ENCODE data around the gene SP100. TPM values are rescaled to one million over a fixed set of nuclear protein-coding genes. Genes with fewer than 3 reads are reported as not detected.
"Not testable (repeated sequence)": the region's sequence is repeated elsewhere in the genome, so short reads cannot be mapped to it uniquely, and the experiment has no call there.

Gene SP100
- total and polyA plus RNA-seq, 2 of the 13 experiments (the other 11 are each of a cell fraction or from before 2014, with no cell fraction given): 12.6 to 16.5 TPM

DNA sequence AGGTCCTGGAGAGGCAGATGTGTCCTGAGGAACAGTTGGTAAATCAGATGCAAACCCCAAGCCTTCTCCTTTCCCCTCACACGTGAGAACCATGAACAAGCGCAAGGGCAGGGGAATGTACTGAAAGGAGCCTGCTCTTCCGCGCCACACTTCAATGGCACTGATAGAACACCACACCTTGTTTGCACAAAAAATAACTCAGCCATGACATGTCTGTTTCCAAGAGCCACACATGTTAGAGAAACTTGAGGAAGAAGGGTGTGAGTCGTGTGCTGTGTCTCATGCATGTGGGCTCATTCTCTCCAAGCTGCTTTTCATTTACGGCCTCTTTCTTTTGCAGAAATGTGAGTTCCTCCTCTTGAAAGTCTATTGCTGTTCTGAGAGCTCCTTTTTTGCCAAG lies 15.0 kb upstream of the SP100 start:
- H3K4me1 ChIP-seq (ENCODE audit: insufficient read depth, low read length); H3K9me3 ChIP-seq (ENCODE audit: low read length); BruUV-seq (replicated peaks); FAIRE-seq; H3K4me2 ChIP-seq (ENCODE audit: low read depth, low read length); in situ Hi-C loops (cut with HindIII; ENCODE audit: extremely low pct_ligation_motif_present, low pct_unique_long_range_greater_than_20kb); intact Hi-C loops (cut with micrococcal nuclease; ENCODE audit: unreplicated experiment); H4K20me1 ChIP-seq (ENCODE audit: insufficient read depth, low read length); CTCF ChIA-PET (ENCODE audit: low intra/inter-chr PET ratio, low total read pairs); H3K9ac ChIP-seq (ENCODE audit: insufficient read depth, low read depth, low read length); POLR2A ChIA-PET; H3K36me3 ChIP-seq (replicated peaks in 1 of 2; ENCODE audit: control insufficient read depth in 1 of 2, insufficient read depth in 2 of 2, low read length in 2 of 2); DNase-seq (ENCODE audit: low spot score); ATAC-seq; H2AFZ ChIP-seq (ENCODE audit: low read length); H3K4me3 ChIP-seq (replicated peaks in 1 of 3; ENCODE audit: insufficient read depth in 1 of 3, low read depth in 2 of 3, low read length in 3 of 3); H3K27ac ChIP-seq (ENCODE audit: extremely low read length, insufficient read depth, low read length); H3K79me2 ChIP-seq (ENCODE audit: insufficient read depth, low read length); H3K27me3 ChIP-seq (ENCODE audit: control insufficient read depth in 1 of 2, insufficient read depth in 2 of 2, low read length in 2 of 2): not testable (repeated sequence)
- WGBS (ENCODE audit: low lambda C conversion rate): 98% methylated on average over 2 of the region's 6 CpGs

GRCh38 chr2:230403746-230404145 lies 12.3 kb upstream of the SP100 start:
- Histone ChIP-seq H3K36me3 (replicated peaks in 1 of 2; ENCODE audit: control insufficient read depth in 1 of 2, insufficient read depth in 2 of 2, low read length in 2 of 2) (peaks cover 1 to 8% of the 10 kb centered on the region in 2 experiments; a peak in 2 of 5 replicates), H4K20me1 (ENCODE audit: insufficient read depth, low read length) (no peaks in the 10 kb centered on the region), H3K4me3 (replicated peaks in 1 of 3; ENCODE audit: insufficient read depth in 1 of 3, low read depth in 2 of 3, low read length in 3 of 3) (no peak overlapping the region), H3K9me3 (ENCODE audit: low read length) (no peaks in the 10 kb centered on the region), H3K79me2 (ENCODE audit: insufficient read depth, low read length) (no peaks in the 10 kb centered on the region), H3K27me3 (ENCODE audit: control insufficient read depth in 1 of 2, insufficient read depth in 2 of 2, low read length in 2 of 2) (no peaks in the 10 kb centered on the region), H2AFZ (ENCODE audit: low read length) (no peak overlapping the region), H3K9ac (ENCODE audit: insufficient read depth, low read depth, low read length) (no peak overlapping the region), H3K4me1 (ENCODE audit: insufficient read depth, low read length) (no peaks in the 10 kb centered on the region), H3K27ac (ENCODE audit: extremely low read length, insufficient read depth, low read length) (no peak overlapping the region), H3K4me2 (ENCODE audit: low read depth, low read length) (no peak overlapping the region)
- CTCF ChIA-PET (ENCODE audit: low intra/inter-chr PET ratio, low total read pairs): no interaction called here
- intact Hi-C loops (cut with micrococcal nuclease; ENCODE audit: unreplicated experiment): no loop called here
- in situ Hi-C loops (cut with HindIII; ENCODE audit: extremely low pct_ligation_motif_present, low pct_unique_long_range_greater_than_20kb): no loop called here
- no peak for ATAC-seq
- 88% methylated on average over 7 of the region's 7 CpGs for WGBS (ENCODE audit: low lambda C conversion rate)
- POLR2A ChIA-PET: no interaction called here
- no peak for DNase-seq (ENCODE audit: low spot score)
- no peak for FAIRE-seq
- BruUV-seq (replicated peaks): no TSS peak
- TF ChIP-seq KLF13 (CRISPR knock-in tag; IDR thresholded peaks at IDR 0.05) (no peak), RXRB (CRISPR knock-in tag; IDR thresholded peaks at IDR 0.05; ENCODE audit: borderline replicate concordance) (no peak), RAD51 (IDR thresholded peaks at IDR 0.05; ENCODE audit: borderline replicate concordance) (no peak), THYN1 (CRISPR knock-in tag; IDR thresholded peaks at IDR 0.05; ENCODE audit: borderline replicate concordance, low read depth) (no peak), KLF12 (CRISPR knock-in tag; IDR thresholded peaks at IDR 0.05; ENCODE audit: borderline replicate concordance) (no peak), SATB2 (CRISPR knock-in tag; IDR thresholded peaks at IDR 0.05) (no peak), NBN (conservative IDR thresholded peaks at IDR 0.05) (no peak), HMG20B (CRISPR knock-in tag; conservative IDR thresholded peaks at IDR 0.05) (no peak), ZC3H13 (CRISPR knock-in tag; IDR thresholded peaks at IDR 0.05) (no peak), ZHX1 (CRISPR knock-in tag; IDR thresholded peaks at IDR 0.05; ENCODE audit: low read depth) (no peak), THAP7 (CRISPR knock-in tag; IDR thresholded peaks at IDR 0.05) (no peak)
- TF ChIP-seq, protein P1, sequence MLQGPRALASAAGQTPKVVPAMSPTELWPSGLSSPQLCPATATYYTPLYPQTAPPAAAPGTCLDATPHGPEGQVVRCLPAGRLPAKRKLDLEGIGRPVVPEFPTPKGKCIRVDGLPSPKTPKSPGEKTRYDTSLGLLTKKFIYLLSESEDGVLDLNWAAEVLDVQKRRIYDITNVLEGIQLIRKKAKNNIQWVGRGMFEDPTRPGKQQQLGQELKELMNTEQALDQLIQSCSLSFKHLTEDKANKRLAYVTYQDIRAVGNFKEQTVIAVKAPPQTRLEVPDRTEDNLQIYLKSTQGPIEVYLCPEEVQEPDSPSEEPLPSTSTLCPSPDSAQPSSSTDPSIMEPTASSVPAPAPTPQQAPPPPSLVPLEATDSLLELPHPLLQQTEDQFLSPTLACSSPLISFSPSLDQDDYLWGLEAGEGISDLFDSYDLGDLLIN (CRISPR knock-in tag; IDR thresholded peaks at IDR 0.05; ENCODE audit: borderline replicate concordance): no peak
- TF ChIP-seq, protein P2, sequence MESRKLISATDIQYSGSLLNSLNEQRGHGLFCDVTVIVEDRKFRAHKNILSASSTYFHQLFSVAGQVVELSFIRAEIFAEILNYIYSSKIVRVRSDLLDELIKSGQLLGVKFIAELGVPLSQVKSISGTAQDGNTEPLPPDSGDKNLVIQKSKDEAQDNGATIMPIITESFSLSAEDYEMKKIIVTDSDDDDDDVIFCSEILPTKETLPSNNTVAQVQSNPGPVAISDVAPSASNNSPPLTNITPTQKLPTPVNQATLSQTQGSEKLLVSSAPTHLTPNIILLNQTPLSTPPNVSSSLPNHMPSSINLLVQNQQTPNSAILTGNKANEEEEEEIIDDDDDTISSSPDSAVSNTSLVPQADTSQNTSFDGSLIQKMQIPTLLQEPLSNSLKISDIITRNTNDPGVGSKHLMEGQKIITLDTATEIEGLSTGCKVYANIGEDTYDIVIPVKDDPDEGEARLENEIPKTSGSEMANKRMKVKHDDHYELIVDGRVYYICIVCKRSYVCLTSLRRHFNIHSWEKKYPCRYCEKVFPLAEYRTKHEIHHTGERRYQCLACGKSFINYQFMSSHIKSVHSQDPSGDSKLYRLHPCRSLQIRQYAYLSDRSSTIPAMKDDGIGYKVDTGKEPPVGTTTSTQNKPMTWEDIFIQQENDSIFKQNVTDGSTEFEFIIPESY (CRISPR knock-in tag; IDR thresholded peaks at IDR 0.05): no peak

All from HepG2 (cell line).